ENCODE data around the gene GOLGB1.
A peak's percentile ranks its signal among the peaks of the same experiment; 100 is the strongest.

GOLGB1 gene

GRCh38 chr3:121736112-121736511 is 13.4 kb downstream of the GOLGB1 start:
- ATAC-seq, result peak; percentile 50; the same call in 2 of the 3 replicates
- TF ChIP-seq, protein P1, sequence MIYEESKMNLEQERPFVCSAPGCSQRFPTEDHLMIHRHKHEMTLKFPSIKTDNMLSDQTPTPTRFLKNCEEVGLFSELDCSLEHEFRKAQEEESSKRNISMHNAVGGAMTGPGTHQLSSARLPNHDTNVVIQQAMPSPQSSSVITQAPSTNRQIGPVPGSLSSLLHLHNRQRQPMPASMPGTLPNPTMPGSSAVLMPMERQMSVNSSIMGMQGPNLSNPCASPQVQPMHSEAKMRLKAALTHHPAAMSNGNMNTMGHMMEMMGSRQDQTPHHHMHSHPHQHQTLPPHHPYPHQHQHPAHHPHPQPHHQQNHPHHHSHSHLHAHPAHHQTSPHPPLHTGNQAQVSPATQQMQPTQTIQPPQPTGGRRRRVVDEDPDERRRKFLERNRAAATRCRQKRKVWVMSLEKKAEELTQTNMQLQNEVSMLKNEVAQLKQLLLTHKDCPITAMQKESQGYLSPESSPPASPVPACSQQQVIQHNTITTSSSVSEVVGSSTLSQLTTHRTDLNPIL (CRISPR knock-in tag; IDR thresholded peaks at IDR 0.05; ENCODE audit: low read depth), result no peak
- TF ChIP-seq GLIS3 (CRISPR knock-in tag; IDR thresholded peaks at IDR 0.05) (no peak), RARB (CRISPR knock-in tag; IDR thresholded peaks at IDR 0.05) (no peak), ZFP3 (CRISPR knock-in tag; IDR thresholded peaks at IDR 0.05) (no peak), ISL1 (CRISPR knock-in tag; IDR thresholded peaks at IDR 0.05) (no peak), ARNTL (CRISPR knock-in tag; IDR thresholded peaks at IDR 0.05; ENCODE audit: borderline replicate concordance, low read depth) (no peak), ZNF8 (CRISPR knock-in tag; IDR thresholded peaks at IDR 0.05) (no peak), OSR1 (CRISPR knock-in tag; IDR thresholded peaks at IDR 0.05) (no peak), SNAI2 (CRISPR knock-in tag; IDR thresholded peaks at IDR 0.05) (no peak)

- TF ChIP-seq PPARA (CRISPR knock-in tag; IDR thresholded peaks at IDR 0.05; ENCODE audit: borderline replicate concordance) (no peak), CSRNP3 (CRISPR knock-in tag; IDR thresholded peaks at IDR 0.05) (no peak), RARB (CRISPR knock-in tag; IDR thresholded peaks at IDR 0.05) (no peak), ISL1 (CRISPR knock-in tag; IDR thresholded peaks at IDR 0.05) (no peak), ZNF8 (CRISPR knock-in tag; IDR thresholded peaks at IDR 0.05) (no peak), PATZ1 (CRISPR knock-in tag; IDR thresholded peaks at IDR 0.05; ENCODE audit: borderline replicate concordance) (no peak), ZFP3 (CRISPR knock-in tag; IDR thresholded peaks at IDR 0.05) (no peak), ZC3H10 (CRISPR knock-in tag; IDR thresholded peaks at IDR 0.05) (no peak), ARNTL (CRISPR knock-in tag; IDR thresholded peaks at IDR 0.05; ENCODE audit: borderline replicate concordance, low read depth) (no peak), BACH2 (CRISPR knock-in tag; IDR thresholded peaks at IDR 0.05; ENCODE audit: borderline replicate concordance) (no peak)
- TF ChIP-seq, protein P1 (CRISPR knock-in tag; IDR thresholded peaks at IDR 0.05; ENCODE audit: low read depth), result no peak
- ATAC-seq, result peak; percentile 70
These were observed 14.4 kb downstream of the GOLGB1 start for GRCh38 chr3:121735047-121735696.

GRCh38 chr3:121730940-121731687 is 18.4 kb downstream of the GOLGB1 start:
- no peak for ATAC-seq
- TF ChIP-seq ARNTL (CRISPR knock-in tag; IDR thresholded peaks at IDR 0.05; ENCODE audit: borderline replicate concordance, low read depth) (no peak), ESRRG (CRISPR knock-in tag; IDR thresholded peaks at IDR 0.05) (no peak), ZFP3 (CRISPR knock-in tag; IDR thresholded peaks at IDR 0.05) (no peak), ZNF70 (CRISPR knock-in tag; IDR thresholded peaks at IDR 0.05) (no peak), GLIS3 (CRISPR knock-in tag; IDR thresholded peaks at IDR 0.05) (no peak), TCF4 (CRISPR knock-in tag; IDR thresholded peaks at IDR 0.05; ENCODE audit: borderline replicate concordance) (no peak), ZNF8 (CRISPR knock-in tag; IDR thresholded peaks at IDR 0.05) (no peak), PPARA (CRISPR knock-in tag; IDR thresholded peaks at IDR 0.05; ENCODE audit: borderline replicate concordance) (no peak), BACH2 (CRISPR knock-in tag; IDR thresholded peaks at IDR 0.05; ENCODE audit: borderline replicate concordance) (no peak), CSDC2 (CRISPR knock-in tag; IDR thresholded peaks at IDR 0.05) (no peak)
- TF ChIP-seq, protein P2, sequence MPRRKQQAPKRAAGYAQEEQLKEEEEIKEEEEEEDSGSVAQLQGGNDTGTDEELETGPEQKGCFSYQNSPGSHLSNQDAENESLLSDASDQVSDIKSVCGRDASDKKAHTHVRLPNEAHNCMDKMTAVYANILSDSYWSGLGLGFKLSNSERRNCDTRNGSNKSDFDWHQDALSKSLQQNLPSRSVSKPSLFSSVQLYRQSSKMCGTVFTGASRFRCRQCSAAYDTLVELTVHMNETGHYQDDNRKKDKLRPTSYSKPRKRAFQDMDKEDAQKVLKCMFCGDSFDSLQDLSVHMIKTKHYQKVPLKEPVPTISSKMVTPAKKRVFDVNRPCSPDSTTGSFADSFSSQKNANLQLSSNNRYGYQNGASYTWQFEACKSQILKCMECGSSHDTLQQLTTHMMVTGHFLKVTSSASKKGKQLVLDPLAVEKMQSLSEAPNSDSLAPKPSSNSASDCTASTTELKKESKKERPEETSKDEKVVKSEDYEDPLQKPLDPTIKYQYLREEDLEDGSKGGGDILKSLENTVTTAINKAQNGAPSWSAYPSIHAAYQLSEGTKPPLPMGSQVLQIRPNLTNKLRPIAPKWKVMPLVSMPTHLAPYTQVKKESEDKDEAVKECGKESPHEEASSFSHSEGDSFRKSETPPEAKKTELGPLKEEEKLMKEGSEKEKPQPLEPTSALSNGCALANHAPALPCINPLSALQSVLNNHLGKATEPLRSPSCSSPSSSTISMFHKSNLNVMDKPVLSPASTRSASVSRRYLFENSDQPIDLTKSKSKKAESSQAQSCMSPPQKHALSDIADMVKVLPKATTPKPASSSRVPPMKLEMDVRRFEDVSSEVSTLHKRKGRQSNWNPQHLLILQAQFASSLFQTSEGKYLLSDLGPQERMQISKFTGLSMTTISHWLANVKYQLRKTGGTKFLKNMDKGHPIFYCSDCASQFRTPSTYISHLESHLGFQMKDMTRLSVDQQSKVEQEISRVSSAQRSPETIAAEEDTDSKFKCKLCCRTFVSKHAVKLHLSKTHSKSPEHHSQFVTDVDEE (CRISPR knock-in tag; IDR thresholded peaks at IDR 0.05), result no peak
